Measurements from ENCODE around the gene ITGAL. TPM values are rescaled to one million over a fixed set of nuclear protein-coding genes. Genes with fewer than 3 reads are reported as not detected.

Gene ITGAL
- total RNA-seq, 1 donor from 2014 or later = not detected

- H3K27ac Mint-ChIP-seq (ENCODE audit: unreplicated experiment) = no peak overlapping the region
- no peak for DNase-seq (ENCODE audit: low spot score)
- H3K4me1 Mint-ChIP-seq (ENCODE audit: low read depth) = no peaks in the 10 kb centered on the region
Observed at GRCh38 chr16:30541502-30542329, 69.2 kb downstream of the ITGAL start.

GRCh38 chr16:30543067-30543466 is 70.5 kb downstream of the ITGAL start:
- Mint-ChIP-seq H3K36me3 (ENCODE audit: low read depth) (no peaks in the 10 kb centered on the region), H3K27me3 (ENCODE audit: low read depth) (no peaks in the 10 kb centered on the region), H3K4me3 (ENCODE audit: unreplicated experiment) (no peak overlapping the region), H3K4me1 (ENCODE audit: low read depth) (no peaks in the 10 kb centered on the region), H3K9me3 (ENCODE audit: low read depth) (no peaks in the 10 kb centered on the region), H3K27ac (ENCODE audit: unreplicated experiment) (no peak overlapping the region)
- TF ChIP-seq, protein P1, sequence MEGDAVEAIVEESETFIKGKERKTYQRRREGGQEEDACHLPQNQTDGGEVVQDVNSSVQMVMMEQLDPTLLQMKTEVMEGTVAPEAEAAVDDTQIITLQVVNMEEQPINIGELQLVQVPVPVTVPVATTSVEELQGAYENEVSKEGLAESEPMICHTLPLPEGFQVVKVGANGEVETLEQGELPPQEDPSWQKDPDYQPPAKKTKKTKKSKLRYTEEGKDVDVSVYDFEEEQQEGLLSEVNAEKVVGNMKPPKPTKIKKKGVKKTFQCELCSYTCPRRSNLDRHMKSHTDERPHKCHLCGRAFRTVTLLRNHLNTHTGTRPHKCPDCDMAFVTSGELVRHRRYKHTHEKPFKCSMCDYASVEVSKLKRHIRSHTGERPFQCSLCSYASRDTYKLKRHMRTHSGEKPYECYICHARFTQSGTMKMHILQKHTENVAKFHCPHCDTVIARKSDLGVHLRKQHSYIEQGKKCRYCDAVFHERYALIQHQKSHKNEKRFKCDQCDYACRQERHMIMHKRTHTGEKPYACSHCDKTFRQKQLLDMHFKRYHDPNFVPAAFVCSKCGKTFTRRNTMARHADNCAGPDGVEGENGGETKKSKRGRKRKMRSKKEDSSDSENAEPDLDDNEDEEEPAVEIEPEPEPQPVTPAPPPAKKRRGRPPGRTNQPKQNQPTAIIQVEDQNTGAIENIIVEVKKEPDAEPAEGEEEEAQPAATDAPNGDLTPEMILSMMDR (IDR thresholded peaks at IDR 0.05) = no peak
- no peak for DNase-seq (ENCODE audit: low spot score)

More at GRCh38 chr16:30541502-30542329, 69.2 kb downstream of the ITGAL start:
- Mint-ChIP-seq H3K27me3 (ENCODE audit: low read depth) (no peaks in the 10 kb centered on the region), H3K9me3 (ENCODE audit: low read depth) (no peaks in the 10 kb centered on the region), H3K36me3 (ENCODE audit: low read depth) (no peaks in the 10 kb centered on the region), H3K4me3 (ENCODE audit: unreplicated experiment) (no peak overlapping the region)
- TF ChIP-seq, protein P1 (IDR thresholded peaks at IDR 0.05) = no peak

DNA sequence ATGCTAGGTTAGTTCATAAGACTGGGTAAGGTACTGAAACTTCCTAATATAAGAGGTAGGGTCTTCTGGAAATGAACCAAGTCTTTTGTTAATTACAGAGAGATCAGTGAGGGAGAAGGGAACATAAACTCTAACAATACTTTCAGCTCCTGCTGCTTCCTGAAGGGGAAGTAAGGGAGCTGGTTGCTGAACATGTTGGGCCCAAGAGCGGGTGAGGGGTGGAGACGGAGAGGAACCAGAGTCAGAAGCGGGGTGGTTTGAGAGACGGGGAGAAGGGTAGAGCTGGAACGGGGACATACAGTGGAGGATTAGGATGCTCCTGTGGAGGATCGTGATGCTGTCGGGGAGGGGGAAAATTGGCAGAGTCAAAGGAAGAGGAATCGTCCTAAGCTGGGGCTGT is 73.6 kb downstream of the ITGAL start:
- H3K9me3 Mint-ChIP-seq (ENCODE audit: low read depth) = no peaks in the 10 kb centered on the region
- no peaks in the 10 kb centered on the region for H3K36me3 Mint-ChIP-seq (ENCODE audit: low read depth)
- H3K4me1 Mint-ChIP-seq (ENCODE audit: low read depth) = peaks cover 3% of the 10 kb centered on the region
- no peak overlapping the region for H3K4me3 Mint-ChIP-seq (ENCODE audit: unreplicated experiment)
- H3K27me3 Mint-ChIP-seq (ENCODE audit: low read depth) = no peaks in the 10 kb centered on the region
- TF ChIP-seq, protein P1 (IDR thresholded peaks at IDR 0.05) = no peak
- no peak for DNase-seq (ENCODE audit: low spot score)
- H3K27ac Mint-ChIP-seq (ENCODE audit: unreplicated experiment) = no peak overlapping the region

DNA sequence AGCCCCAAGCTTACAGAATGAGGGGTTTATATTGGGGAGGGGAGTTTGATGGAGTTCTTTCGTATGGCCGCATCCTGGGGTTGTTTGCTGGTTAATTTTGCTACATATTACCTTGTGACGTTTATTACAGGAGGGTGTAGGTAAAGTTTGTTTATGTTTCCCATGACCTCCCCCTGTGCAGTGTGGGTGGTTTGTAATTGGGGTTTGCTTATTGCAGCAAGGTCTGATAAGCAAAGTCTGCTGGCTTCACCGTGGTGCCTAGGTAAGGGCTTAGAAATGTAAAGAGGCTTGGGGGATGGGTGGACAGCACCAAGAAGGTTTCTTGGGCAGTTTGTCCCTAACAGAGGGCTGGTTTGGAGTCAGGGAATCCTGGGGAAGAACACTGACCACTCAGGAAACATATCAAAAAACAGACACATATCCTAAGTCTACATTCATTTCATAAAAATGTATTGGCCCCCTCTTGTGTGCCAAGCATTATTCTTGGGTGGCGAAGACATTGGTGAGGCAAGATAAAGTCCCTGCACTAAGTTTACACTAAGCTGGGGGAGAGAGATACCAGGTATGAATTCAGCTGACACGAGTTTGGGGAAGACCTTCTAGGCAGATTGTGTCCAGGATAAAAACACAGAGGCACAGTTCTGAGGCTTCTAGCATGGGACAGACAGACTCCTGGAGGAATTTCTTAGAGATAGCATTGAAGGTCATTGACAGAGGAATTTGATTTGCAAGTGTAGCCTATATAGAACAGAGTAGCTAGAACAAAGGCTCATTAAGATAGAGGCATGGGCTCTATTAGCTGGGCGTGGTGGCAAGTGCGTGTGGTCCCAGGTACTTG is 76.1 kb downstream of the ITGAL start:
- DNase-seq (ENCODE audit: low spot score) = no peak
- Mint-ChIP-seq H3K9me3 (ENCODE audit: low read depth) (no peaks in the 10 kb centered on the region), H3K27ac (ENCODE audit: unreplicated experiment) (no peak overlapping the region), H3K4me1 (ENCODE audit: low read depth) (peaks cover 3% of the 10 kb centered on the region), H3K36me3 (ENCODE audit: low read depth) (peaks cover 4% of the 10 kb centered on the region), H3K4me3 (ENCODE audit: unreplicated experiment) (no peak overlapping the region), H3K27me3 (ENCODE audit: low read depth) (no peaks in the 10 kb centered on the region)
- TF ChIP-seq, protein P1 (IDR thresholded peaks at IDR 0.05) = no peak

GRCh38 chr16:30551781-30552180 is 79.2 kb downstream of the ITGAL start:
- Mint-ChIP-seq H3K4me3 (ENCODE audit: unreplicated experiment) (no peak overlapping the region), H3K27ac (ENCODE audit: unreplicated experiment) (no peak overlapping the region), H3K9me3 (ENCODE audit: low read depth) (no peaks in the 10 kb centered on the region), H3K36me3 (ENCODE audit: low read depth) (peaks cover 12% of the 10 kb centered on the region), H3K4me1 (ENCODE audit: low read depth) (peaks cover 8% of the 10 kb centered on the region), H3K27me3 (ENCODE audit: low read depth) (no peaks in the 10 kb centered on the region)
- TF ChIP-seq, protein P1 (IDR thresholded peaks at IDR 0.05) = no peak
- DNase-seq (ENCODE audit: low spot score) = no peak

Measured in chondrocyte (in vitro differentiated cells).